ENCODE measurements around the gene PRPF40A.

The PRPF40A gene

GRCh38 chr2:152638590-152638989, 78.7 kb downstream of the PRPF40A start:
- Histone ChIP-seq H3K27ac (ENCODE audit: insufficient read depth, low read depth, low read length, poor library complexity, severe bottlenecking) (no peak overlapping the region), H3K27me3 (ENCODE audit: control insufficient read depth, insufficient read depth, low read length, poor library complexity, severe bottlenecking) (no peaks in the 10 kb centered on the region), H3K9me3 (ENCODE audit: control insufficient read depth, low read length) (no peaks in the 10 kb centered on the region), H3K36me3 (ENCODE audit: control insufficient read depth, insufficient read depth, low read length) (peaks cover 32% of the 10 kb centered on the region), H3K4me3 (ENCODE audit: insufficient read depth, low read depth, low read length) (no peak overlapping the region), H3K4me1 (ENCODE audit: control insufficient read depth, insufficient read depth, low read length) (no peaks in the 10 kb centered on the region)
- WGBS, 2 experiments: 80 to 84% methylated on average over 8 of the region's 8 CpGs

GRCh38 chr2:152638056-152638455, 79.2 kb downstream of the PRPF40A start:
- Histone ChIP-seq H3K4me3 (ENCODE audit: insufficient read depth, low read depth, low read length) (no peak overlapping the region), H3K27ac (ENCODE audit: insufficient read depth, low read depth, low read length, poor library complexity, severe bottlenecking) (no peak overlapping the region), H3K4me1 (ENCODE audit: control insufficient read depth, insufficient read depth, low read length) (no peaks in the 10 kb centered on the region), H3K9me3 (ENCODE audit: control insufficient read depth, low read length) (no peaks in the 10 kb centered on the region), H3K36me3 (ENCODE audit: control insufficient read depth, insufficient read depth, low read length) (peaks cover 27% of the 10 kb centered on the region), H3K27me3 (ENCODE audit: control insufficient read depth, insufficient read depth, low read length, poor library complexity, severe bottlenecking) (no peaks in the 10 kb centered on the region)
- WGBS, 2 experiments: 90 to 91% methylated on average over 2 of the region's 2 CpGs

GRCh38 chr2:152637251-152637650, 80.0 kb downstream of the PRPF40A start:
- WGBS, 2 experiments: 92 to 93% methylated on average over 7 of the region's 7 CpGs
- Histone ChIP-seq H3K4me1 (ENCODE audit: control insufficient read depth, insufficient read depth, low read length) (no peaks in the 10 kb centered on the region), H3K4me3 (ENCODE audit: insufficient read depth, low read depth, low read length) (no peak overlapping the region), H3K36me3 (ENCODE audit: control insufficient read depth, insufficient read depth, low read length) (peaks cover 26% of the 10 kb centered on the region), H3K27me3 (ENCODE audit: control insufficient read depth, insufficient read depth, low read length, poor library complexity, severe bottlenecking) (no peaks in the 10 kb centered on the region), H3K9me3 (ENCODE audit: control insufficient read depth, low read length) (no peaks in the 10 kb centered on the region), H3K27ac (ENCODE audit: insufficient read depth, low read depth, low read length, poor library complexity, severe bottlenecking) (no peak overlapping the region)

- WGBS, 2 experiments: 41% methylated on average over 5 of the region's 5 CpGs
- H3K36me3 ChIP-seq (ENCODE audit: control insufficient read depth, insufficient read depth, low read length): peaks cover 21% of the 10 kb centered on the region
- no peaks in the 10 kb centered on the region for H3K4me1 ChIP-seq (ENCODE audit: control insufficient read depth, insufficient read depth, low read length)
These were observed 81.5 kb downstream of the PRPF40A start for GRCh38 chr2:152635635-152636298.

GRCh38 chr2:152632736-152633135, 84.5 kb downstream of the PRPF40A start:
- no peak overlapping the region for H3K4me3 ChIP-seq (ENCODE audit: insufficient read depth, low read depth, low read length)
- no peaks in the 10 kb centered on the region for H3K4me1 ChIP-seq (ENCODE audit: control insufficient read depth, insufficient read depth, low read length)
- WGBS, 2 experiments: 96% methylated on average over 3 of the region's 3 CpGs
- no peaks in the 10 kb centered on the region for H3K9me3 ChIP-seq (ENCODE audit: control insufficient read depth, low read length)
- H3K36me3 ChIP-seq (ENCODE audit: control insufficient read depth, insufficient read depth, low read length): peaks cover 13% of the 10 kb centered on the region
- H3K27ac ChIP-seq (ENCODE audit: insufficient read depth, low read depth, low read length, poor library complexity, severe bottlenecking): no peak overlapping the region
- H3K27me3 ChIP-seq (ENCODE audit: control insufficient read depth, insufficient read depth, low read length, poor library complexity, severe bottlenecking): no peaks in the 10 kb centered on the region

More at GRCh38 chr2:152635635-152636298, 81.5 kb downstream of the PRPF40A start:
- no peaks in the 10 kb centered on the region for H3K27me3 ChIP-seq (ENCODE audit: control insufficient read depth, insufficient read depth, low read length, poor library complexity, severe bottlenecking)
- H3K4me3 ChIP-seq (ENCODE audit: insufficient read depth, low read depth, low read length): no peak overlapping the region
- H3K27ac ChIP-seq (ENCODE audit: insufficient read depth, low read depth, low read length, poor library complexity, severe bottlenecking): no peak overlapping the region
- H3K9me3 ChIP-seq (ENCODE audit: control insufficient read depth, low read length): no peaks in the 10 kb centered on the region

- Histone ChIP-seq H3K36me3 (ENCODE audit: control insufficient read depth, insufficient read depth, low read length) (peaks cover 9% of the 10 kb centered on the region), H3K4me3 (ENCODE audit: insufficient read depth, low read depth, low read length) (no peak overlapping the region), H3K9me3 (ENCODE audit: control insufficient read depth, low read length) (no peaks in the 10 kb centered on the region), H3K27me3 (ENCODE audit: control insufficient read depth, insufficient read depth, low read length, poor library complexity, severe bottlenecking) (no peaks in the 10 kb centered on the region), H3K27ac (ENCODE audit: insufficient read depth, low read depth, low read length, poor library complexity, severe bottlenecking) (no peak overlapping the region), H3K4me1 (ENCODE audit: control insufficient read depth, insufficient read depth, low read length) (no peaks in the 10 kb centered on the region)
- 95 to 98% methylated on average over 4 of the region's 4 CpGs for WGBS, 2 experiments
These were observed 86.8 kb downstream of the PRPF40A start for GRCh38 chr2:152630466-152630865.

GRCh38 chr2:152629202-152629601, 88.1 kb downstream of the PRPF40A start:
- H3K9me3 ChIP-seq (ENCODE audit: control insufficient read depth, low read length): no peaks in the 10 kb centered on the region
- H3K36me3 ChIP-seq (ENCODE audit: control insufficient read depth, insufficient read depth, low read length): peaks cover 9% of the 10 kb centered on the region
- 100% methylated on average over 1 of the region's 1 CpG; no CpG with 5 or more reads in 1 of the 2 experiments for WGBS, 2 experiments
- H3K4me3 ChIP-seq (ENCODE audit: insufficient read depth, low read depth, low read length): no peak overlapping the region
- no peaks in the 10 kb centered on the region for H3K4me1 ChIP-seq (ENCODE audit: control insufficient read depth, insufficient read depth, low read length)
- H3K27ac ChIP-seq (ENCODE audit: insufficient read depth, low read depth, low read length, poor library complexity, severe bottlenecking): no peak overlapping the region
- no peaks in the 10 kb centered on the region for H3K27me3 ChIP-seq (ENCODE audit: control insufficient read depth, insufficient read depth, low read length, poor library complexity, severe bottlenecking)

- no peaks in the 10 kb centered on the region for H3K9me3 ChIP-seq (ENCODE audit: control insufficient read depth, low read length)
- 75 to 89% methylated on average over 1 of the region's 1 CpG for WGBS, 2 experiments
- no peaks in the 10 kb centered on the region for H3K27me3 ChIP-seq (ENCODE audit: control insufficient read depth, insufficient read depth, low read length, poor library complexity, severe bottlenecking)
- H3K4me3 ChIP-seq (ENCODE audit: insufficient read depth, low read depth, low read length): no peak overlapping the region
- no peaks in the 10 kb centered on the region for H3K4me1 ChIP-seq (ENCODE audit: control insufficient read depth, insufficient read depth, low read length)
- H3K27ac ChIP-seq (ENCODE audit: insufficient read depth, low read depth, low read length, poor library complexity, severe bottlenecking): no peak overlapping the region
- peaks cover 9% of the 10 kb centered on the region for H3K36me3 ChIP-seq (ENCODE audit: control insufficient read depth, insufficient read depth, low read length)
These were observed 89.8 kb downstream of the PRPF40A start for GRCh38 chr2:152627351-152627957.

- Histone ChIP-seq H3K27ac (ENCODE audit: insufficient read depth, low read depth, low read length, poor library complexity, severe bottlenecking) (no peak overlapping the region), H3K36me3 (ENCODE audit: control insufficient read depth, insufficient read depth, low read length) (peaks cover 9% of the 10 kb centered on the region), H3K4me1 (ENCODE audit: control insufficient read depth, insufficient read depth, low read length) (no peaks in the 10 kb centered on the region), H3K9me3 (ENCODE audit: control insufficient read depth, low read length) (no peaks in the 10 kb centered on the region), H3K27me3 (ENCODE audit: control insufficient read depth, insufficient read depth, low read length, poor library complexity, severe bottlenecking) (no peaks in the 10 kb centered on the region), H3K4me3 (ENCODE audit: insufficient read depth, low read depth, low read length) (no peak overlapping the region)
- WGBS, 2 experiments: 95 to 98% methylated on average over 4 of the region's 4 CpGs
These were observed 90.3 kb downstream of the PRPF40A start for GRCh38 chr2:152626911-152627339.

GRCh38 chr2:152624805-152625204, 92.5 kb downstream of the PRPF40A start:
- Histone ChIP-seq H3K9me3 (ENCODE audit: control insufficient read depth, low read length) (no peaks in the 10 kb centered on the region), H3K4me3 (ENCODE audit: insufficient read depth, low read depth, low read length) (no peak overlapping the region), H3K36me3 (ENCODE audit: control insufficient read depth, insufficient read depth, low read length) (peaks cover 20% of the 10 kb centered on the region), H3K27ac (ENCODE audit: insufficient read depth, low read depth, low read length, poor library complexity, severe bottlenecking) (no peak overlapping the region), H3K4me1 (ENCODE audit: control insufficient read depth, insufficient read depth, low read length) (no peaks in the 10 kb centered on the region), H3K27me3 (ENCODE audit: control insufficient read depth, insufficient read depth, low read length, poor library complexity, severe bottlenecking) (no peaks in the 10 kb centered on the region)
- WGBS, 2 experiments: 97% methylated on average over 3 of the region's 3 CpGs

Measured in ectodermal cell (in vitro differentiated cells).